Skeletal muscle cell (primary cell): ENCODE data around the gene COQ10B.
A peak's percentile ranks its signal among the peaks of the same experiment; 100 is the strongest.
"Not testable (repeated sequence)": the region's sequence is repeated elsewhere in the genome, so short reads cannot be mapped to it uniquely, and the experiment has no call there.

ENCODE experiments used
- DNase-seq: peaks from one replicate; pipeline ENCODE4 v3.0.0-alpha.2; 2010; ENCODE audit warnings: low read depth
- H3K4me3 ChIP-seq: 2 replicates; pipeline ENCODE4 v1.5.1; 2011; ENCODE audit warnings: low read depth, mild to moderate bottlenecking, control low read depth, low read length, moderate library complexity

Gene COQ10B

DNA sequence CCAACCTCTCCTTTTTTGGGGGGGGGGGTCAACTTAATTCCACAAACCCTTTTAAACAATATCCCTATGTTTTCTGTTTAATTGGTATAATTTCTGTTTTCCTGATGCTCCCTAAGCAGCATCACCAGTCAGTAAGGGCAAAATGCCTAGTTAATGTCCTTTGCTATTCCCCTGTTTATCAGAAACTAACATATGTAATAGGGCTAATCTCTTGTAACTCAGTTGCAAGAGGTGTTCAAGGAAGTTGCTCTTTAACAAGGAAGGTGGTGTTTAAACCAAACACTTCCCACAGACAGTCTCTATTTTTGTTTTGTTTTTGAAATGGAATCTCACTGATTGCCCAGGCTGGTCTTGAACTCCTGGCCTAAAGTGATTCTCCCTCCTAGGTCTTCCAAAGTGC, 6.5 kb upstream of the COQ10B start:
- H3K4me3 ChIP-seq = no peak overlapping the region
- no peak for DNase-seq

- no peak for DNase-seq
- no peak overlapping the region for H3K4me3 ChIP-seq
These were observed 2.9 kb upstream of the COQ10B start for GRCh38 chr2:197450465-197450864.

DNA sequence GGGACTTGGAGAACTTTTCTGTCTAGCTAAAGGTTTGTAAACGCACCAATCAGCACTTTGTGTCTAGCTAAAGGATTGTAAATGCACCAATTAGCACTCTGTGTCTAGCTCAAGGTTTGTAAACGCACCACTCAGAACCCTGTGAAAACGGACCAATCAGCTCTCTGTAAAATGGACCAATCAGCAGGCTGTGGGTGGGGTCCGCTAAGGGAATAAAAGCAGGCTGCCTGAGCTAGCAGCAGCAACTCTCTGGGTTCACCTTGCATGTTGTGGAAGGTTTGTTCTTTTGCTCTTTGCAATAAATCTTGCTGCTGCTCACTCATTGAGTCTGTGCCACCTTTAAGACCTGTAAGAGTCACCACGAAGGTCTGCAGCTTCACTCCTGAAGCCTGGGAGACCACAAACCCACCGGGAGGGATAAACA, 2.4 kb upstream of the COQ10B start:
- DNase-seq = not testable (repeated sequence)

DNA sequence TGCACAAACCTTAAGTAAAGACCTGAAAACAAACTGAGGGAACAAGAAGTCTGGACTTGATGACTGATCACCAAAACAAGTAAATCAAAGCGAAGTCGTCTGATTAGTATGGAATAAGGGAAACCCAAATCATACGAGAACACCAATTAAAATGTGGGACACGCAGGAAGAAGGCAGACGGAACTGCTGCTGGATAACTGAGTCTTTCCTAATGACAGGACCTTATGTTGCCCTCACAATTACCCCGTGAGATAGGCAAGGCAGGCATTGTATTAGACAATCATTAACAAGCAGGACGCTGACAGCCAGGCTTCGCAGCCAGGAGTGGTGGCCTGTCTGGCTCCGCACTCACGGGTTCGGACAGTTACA, 614 bp upstream of the COQ10B start:
- H3K4me3 ChIP-seq = peak overlapping the region; percentile 93
- no peak for DNase-seq

More for the DNA sequence above, 2.4 kb upstream of the COQ10B start:
- not testable (repeated sequence) for H3K4me3 ChIP-seq

DNA sequence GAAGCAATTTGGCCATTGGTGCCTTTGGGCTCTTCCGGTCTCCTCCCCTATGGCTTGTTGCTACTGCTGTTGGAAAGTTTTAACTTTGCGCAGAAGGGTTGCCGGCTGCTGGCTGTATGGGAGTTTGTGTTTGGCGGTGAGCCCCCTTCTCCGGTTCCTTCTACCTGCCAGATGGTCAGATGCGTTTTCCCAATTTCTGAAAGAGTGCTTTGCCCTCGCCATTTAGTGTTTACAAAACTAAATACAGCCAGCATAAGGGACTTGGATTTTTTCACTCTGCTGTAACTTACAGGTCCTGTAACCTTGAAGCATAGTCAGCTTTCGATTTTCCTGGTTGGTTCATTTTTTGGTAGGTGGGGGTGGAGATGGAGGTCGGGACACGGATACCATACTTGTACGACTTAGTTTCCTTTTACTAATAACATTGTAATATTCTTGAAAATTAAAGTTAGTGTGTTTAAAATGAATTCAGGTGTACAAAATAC, 604 bp downstream of the COQ10B start:
- H3K4me3 ChIP-seq = peak overlapping the region; percentile 93
- peak; percentile 83 for DNase-seq

DNA sequence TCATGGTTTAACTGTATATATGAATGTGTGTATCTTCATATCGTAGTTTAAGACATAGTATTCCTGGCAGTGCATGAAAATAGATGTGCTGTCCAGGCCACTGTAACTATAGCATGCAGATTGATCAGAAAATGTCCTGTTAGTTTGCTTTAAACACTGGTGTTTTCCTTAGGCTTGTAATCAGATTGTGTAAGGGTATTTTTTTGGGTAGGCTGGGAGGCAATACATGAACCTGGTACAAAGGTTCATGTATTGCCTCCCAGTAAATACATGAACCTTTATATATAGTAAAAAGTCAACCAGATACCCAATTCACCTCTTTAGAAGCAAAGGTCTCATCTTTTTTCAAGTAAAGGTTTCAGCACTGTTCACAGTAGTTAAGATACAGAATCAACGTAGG, 1.6 kb downstream of the COQ10B start:
- no peak for DNase-seq
- H3K4me3 ChIP-seq = peak overlapping the region; percentile 93

DNA sequence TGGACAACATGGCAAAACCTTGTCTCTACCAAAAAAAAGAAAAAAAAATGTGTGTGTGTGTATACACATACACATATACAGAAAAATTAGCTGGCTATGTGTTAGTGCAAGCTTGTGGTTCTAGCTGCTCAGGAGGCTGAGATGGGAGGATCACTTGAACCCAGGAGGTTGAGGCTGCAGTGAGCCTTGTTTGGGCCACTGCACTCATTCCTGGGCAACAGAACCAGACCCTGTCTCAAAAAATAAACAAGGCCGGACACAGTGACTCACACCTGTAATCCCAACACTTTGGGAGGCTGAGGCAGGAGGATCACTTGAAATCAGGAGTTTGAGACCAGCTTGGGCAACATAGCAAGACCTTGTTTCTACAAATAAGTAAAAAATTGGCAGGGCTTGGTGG, 2.1 kb downstream of the COQ10B start:
- H3K4me3 ChIP-seq = no peak overlapping the region
- no peak for DNase-seq

DNA sequence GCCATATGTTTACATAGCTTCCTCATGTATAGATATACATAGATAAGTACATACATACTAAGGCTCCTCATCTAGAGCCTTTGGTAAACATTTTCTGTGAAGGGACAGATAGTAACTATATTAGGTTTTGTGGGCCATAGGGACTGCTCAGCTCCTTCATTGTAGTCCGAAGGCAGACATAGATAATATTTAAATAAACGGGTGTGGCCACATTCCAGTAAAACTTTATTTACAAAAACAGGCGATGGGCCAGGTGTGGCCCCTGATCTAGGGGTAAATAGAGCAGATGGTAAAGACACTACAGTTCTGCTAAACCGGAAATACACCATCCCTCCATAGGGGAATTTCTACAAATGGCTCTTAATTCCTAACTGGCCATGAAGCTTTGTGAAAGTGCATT, 7.3 kb downstream of the COQ10B start:
- H3K4me3 ChIP-seq = no peak overlapping the region
- no peak for DNase-seq

- DNase-seq = no peak
These were observed 7.7 kb downstream of the COQ10B start for GRCh38 chr2:197461057-197461456.

DNA sequence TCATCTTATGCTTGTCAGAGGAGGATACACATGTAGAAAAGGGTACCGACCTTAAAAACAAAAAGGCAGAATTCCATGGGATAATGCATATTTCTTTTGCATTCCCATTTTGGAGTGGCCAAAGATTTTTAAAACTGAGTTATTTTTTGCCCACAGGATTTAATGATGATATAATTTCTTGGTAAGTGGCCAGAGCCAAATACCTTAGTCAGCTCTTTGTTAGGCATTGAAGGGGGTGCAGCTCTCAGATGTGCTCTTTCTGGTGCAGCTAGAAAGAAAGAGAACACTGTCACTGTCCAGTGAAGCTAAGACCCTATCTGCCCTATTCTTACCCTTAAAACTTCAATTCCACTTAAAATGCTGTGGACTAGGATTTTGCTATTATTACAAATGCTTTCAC, 10.8 kb downstream of the COQ10B start:
- no peak overlapping the region for H3K4me3 ChIP-seq
- DNase-seq = no peak

More at GRCh38 chr2:197461057-197461456, 7.7 kb downstream of the COQ10B start:
- H3K4me3 ChIP-seq = no peak overlapping the region

DNA sequence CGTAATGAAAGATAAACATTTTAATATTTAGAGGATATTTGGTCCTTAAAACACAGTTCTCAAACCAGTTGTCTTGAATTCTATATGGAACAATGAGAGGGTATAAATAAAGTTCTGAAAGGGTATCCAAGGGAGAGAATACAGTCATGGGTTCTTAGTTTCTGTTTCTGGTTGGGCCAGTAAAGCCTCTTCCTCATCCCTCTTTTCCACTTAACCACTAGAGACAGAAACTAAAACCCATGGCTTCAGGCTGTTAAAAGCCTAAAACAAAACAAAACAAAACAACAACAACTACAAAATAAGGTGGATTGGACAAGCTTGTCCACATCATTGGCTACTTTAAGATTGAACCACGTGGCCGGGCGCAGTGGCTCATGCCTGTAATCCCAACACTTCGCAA, 18.8 kb downstream of the COQ10B start:
- no peak overlapping the region for H3K4me3 ChIP-seq
- no peak for DNase-seq

GRCh38 chr2:197477797-197478196, 24.4 kb downstream of the COQ10B start:
- H3K4me3 ChIP-seq = no peak overlapping the region
- DNase-seq = no peak

- DNase-seq = no peak
These were observed 27.0 kb downstream of the COQ10B start for GRCh38 chr2:197480165-197481036.

GRCh38 chr2:197484248-197484647, 30.9 kb downstream of the COQ10B start:
- H3K4me3 ChIP-seq, DNase-seq: not testable (repeated sequence)

More at GRCh38 chr2:197480165-197481036, 27.0 kb downstream of the COQ10B start:
- H3K4me3 ChIP-seq = no peak overlapping the region

GRCh38 chr2:197486175-197486574, 32.8 kb downstream of the COQ10B start:
- H3K4me3 ChIP-seq = no peak overlapping the region
- DNase-seq = no peak

DNA sequence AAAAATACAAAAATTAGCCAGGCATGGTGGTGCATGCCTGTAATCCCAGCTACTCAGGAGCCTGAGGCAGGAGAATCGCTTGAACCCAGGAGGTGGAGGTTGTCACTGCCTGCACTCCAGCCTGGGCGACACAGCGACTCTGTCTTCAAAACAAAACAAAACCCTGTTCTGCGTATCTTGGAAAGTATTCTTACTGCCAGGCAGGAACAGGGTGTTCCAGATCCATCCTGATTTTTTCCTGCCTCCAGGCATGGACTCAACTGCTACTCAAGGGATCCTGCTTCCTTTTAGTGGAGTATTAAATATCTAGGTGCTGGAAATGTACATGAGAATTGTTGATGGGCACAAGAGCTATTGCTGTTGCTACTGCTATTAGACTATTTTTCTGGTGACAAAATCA, 34.0 kb downstream of the COQ10B start:
- DNase-seq = no peak
- H3K4me3 ChIP-seq = no peak overlapping the region

DNA sequence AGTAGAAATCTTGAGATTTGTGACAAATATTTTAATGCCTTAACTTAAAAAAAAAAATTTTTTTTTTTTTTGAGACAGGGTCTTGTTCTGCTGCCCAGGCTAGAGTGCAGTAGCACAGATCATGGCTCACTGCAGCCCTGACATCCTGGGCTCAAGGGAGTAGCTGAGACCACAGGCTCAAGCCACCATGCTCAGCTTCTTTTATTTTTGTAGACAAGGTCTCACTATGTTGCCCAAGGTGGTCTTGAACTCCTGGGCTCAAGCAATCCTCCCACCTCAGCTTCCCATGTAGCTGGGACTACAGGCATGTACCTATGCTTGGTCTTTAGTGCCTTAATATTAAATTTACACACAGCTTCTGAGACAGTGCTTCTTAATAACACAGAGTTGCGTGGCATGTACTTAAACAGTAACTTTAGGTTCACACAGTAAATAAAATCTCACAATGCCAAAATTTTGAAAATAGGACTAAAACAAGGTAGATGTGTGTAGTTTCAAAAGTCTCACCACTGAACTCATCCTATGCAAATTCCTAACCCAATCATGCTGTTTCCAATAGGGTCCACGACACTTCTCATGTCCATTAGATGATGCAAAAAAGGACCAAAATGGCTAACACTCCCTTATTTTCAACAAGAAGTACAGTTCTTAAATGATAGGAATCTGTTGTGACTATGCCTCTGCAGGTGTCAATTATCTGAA, 42.2 kb downstream of the COQ10B start:
- no peak overlapping the region for H3K4me3 ChIP-seq
- DNase-seq = no peak

GRCh38 chr2:197496695-197497094, 43.3 kb downstream of the COQ10B start:
- no peak for DNase-seq
- no peak overlapping the region for H3K4me3 ChIP-seq

DNA sequence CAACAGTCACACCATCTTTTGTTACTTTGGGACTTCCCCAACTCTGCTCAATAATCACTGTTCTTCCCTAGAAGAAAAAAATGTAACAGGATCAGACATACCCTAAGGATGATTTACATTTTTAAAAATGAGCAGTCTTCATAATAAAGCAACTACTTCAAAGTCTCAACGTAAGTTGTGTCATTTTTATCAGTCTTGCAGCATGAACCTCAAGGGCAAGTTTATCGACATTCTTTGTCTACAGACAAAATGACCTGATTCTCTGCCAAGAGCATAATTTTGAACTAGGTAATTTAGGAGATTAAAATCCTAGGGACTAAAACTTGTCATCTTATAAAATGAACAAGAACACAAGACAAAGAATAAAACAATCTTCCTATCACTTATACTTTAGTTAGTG, 44.0 kb downstream of the COQ10B start:
- no peak overlapping the region for H3K4me3 ChIP-seq
- no peak for DNase-seq

DNA sequence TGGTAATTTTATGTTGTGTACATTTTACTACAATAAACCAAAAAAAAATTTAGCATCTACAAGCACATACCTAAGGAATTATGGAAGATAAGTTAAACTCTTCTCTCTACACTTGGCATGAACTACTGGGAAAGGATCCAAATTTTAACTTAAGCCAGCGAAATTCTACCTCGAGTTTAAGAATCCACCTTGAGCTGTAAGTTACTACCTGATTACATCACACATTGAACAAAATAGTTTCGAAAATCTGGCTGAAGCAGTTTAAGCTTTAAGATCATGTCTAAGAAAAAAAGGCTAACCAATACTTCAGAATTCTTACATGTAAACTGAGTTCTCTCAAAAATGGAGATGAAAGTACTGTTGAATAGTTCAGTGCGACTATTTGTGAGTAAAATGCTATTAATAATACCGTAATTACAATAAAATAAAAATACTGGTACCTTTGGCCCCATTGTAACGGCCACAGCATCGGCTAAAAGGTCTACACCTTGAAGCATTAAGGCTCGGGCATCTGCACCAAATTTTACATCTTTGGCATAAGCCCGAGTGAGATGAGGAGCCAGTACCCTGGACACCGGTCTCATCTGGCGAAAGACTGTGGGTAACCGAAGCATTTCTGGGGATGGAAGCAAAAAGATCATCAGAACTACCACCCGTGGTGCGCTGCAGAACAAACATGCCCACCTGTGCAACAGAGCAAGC, 45.0 kb downstream of the COQ10B start:
- H3K4me3 ChIP-seq = peak overlapping the region; percentile 96
- no peak for DNase-seq
